Measurements from ENCODE around the gene DRAM1.
"Not testable (repeated sequence)": the region's sequence is repeated elsewhere in the genome, so short reads cannot be mapped to it uniquely, and the experiment has no call there.

The DRAM1 gene

GRCh38 chr12:101852998-101853397 lies 24.4 kb upstream of the DRAM1 start:
- no peak for DNase-seq (ENCODE audit: low read depth)
- H3K4me3 ChIP-seq (ENCODE audit: low read depth, low read length): no peak overlapping the region
- TF ChIP-seq, protein P1, sequence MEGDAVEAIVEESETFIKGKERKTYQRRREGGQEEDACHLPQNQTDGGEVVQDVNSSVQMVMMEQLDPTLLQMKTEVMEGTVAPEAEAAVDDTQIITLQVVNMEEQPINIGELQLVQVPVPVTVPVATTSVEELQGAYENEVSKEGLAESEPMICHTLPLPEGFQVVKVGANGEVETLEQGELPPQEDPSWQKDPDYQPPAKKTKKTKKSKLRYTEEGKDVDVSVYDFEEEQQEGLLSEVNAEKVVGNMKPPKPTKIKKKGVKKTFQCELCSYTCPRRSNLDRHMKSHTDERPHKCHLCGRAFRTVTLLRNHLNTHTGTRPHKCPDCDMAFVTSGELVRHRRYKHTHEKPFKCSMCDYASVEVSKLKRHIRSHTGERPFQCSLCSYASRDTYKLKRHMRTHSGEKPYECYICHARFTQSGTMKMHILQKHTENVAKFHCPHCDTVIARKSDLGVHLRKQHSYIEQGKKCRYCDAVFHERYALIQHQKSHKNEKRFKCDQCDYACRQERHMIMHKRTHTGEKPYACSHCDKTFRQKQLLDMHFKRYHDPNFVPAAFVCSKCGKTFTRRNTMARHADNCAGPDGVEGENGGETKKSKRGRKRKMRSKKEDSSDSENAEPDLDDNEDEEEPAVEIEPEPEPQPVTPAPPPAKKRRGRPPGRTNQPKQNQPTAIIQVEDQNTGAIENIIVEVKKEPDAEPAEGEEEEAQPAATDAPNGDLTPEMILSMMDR (IDR thresholded peaks at IDR 0.05; ENCODE audit: low read depth, low read length, missing control alignments): no peak

DNA sequence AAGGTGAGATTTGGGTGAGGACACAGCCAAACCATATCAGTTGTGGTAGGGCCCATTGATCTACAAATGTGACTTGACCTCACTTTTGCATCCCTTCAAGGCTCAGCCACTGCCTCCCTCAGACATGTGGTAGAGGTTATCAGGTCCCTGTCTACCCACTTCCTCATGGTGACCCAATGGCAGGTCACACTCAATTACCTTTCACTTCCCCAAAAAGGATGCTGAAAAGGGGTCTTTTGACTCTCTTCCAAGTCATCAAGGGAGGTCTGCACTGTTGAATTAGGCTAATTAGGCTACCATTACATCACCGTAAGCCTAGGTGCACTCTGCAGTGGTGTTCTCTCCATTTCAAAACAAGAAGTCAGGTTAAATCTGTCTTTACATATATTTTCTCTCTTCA lies 22.6 kb upstream of the DRAM1 start:
- H3K4me3 ChIP-seq (ENCODE audit: low read depth, low read length): no peak overlapping the region

GRCh38 chr12:101855364-101855884 lies 22.0 kb upstream of the DRAM1 start:
- DNase-seq (ENCODE audit: low read depth): no peak
- TF ChIP-seq, protein P1 (IDR thresholded peaks at IDR 0.05; ENCODE audit: low read depth, low read length, missing control alignments): no peak
- no peak overlapping the region for H3K4me3 ChIP-seq (ENCODE audit: low read depth, low read length)

More for the DNA sequence above, 22.6 kb upstream of the DRAM1 start:
- TF ChIP-seq, protein P1 (IDR thresholded peaks at IDR 0.05; ENCODE audit: low read depth, low read length, missing control alignments): no peak
- DNase-seq (ENCODE audit: low read depth): peak; percentile 75

GRCh38 chr12:101855976-101856375 lies 21.4 kb upstream of the DRAM1 start:
- DNase-seq (ENCODE audit: low read depth): no peak
- TF ChIP-seq, protein P1 (IDR thresholded peaks at IDR 0.05; ENCODE audit: low read depth, low read length, missing control alignments): no peak
- no peak overlapping the region for H3K4me3 ChIP-seq (ENCODE audit: low read depth, low read length)

DNA sequence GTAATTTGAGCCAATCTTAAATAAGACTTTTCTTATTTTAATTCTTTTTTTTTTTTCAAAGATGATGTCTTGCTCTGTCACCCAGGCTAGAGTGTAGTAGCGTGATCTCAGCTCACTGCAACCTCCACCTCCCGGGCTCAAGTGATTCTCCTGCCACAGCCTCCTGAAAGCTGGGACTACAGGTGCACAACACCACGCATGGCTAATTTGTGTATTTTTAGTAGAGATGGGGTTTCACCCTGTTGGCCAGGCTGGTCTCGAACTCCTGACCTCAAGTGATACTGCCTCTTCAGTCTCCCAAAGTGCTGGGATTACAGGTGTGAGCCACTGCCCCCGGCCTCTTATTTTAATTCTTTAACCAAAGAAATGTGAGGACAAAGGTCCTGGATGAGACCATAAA lies 20.8 kb upstream of the DRAM1 start:
- not testable (repeated sequence) for H3K4me3 ChIP-seq (ENCODE audit: low read depth, low read length)
- peak; percentile 66 for DNase-seq (ENCODE audit: low read depth)

DNA sequence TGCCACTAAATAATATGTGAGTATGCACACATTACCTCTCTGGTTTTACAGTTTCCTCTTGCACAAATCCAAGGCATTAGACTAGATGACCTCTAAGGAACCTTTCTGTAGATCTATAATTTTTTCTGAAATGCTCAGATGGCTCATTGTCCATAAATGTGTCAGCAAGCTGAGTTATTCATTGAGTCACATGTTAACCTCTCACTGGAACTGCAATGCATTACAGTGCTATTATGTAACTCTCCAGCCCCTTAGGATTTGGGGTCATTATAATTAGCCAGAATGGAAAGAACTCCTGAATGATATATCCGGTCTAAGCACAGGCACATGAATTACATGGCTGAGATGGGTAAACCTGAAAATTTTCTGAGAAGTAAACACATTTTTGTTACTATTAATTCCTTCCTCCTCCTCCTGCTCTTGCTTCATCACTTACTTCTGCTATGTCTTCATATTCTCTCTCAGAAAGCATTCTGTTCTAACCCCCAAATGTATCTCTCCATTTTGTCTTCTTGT lies 20.3 kb upstream of the DRAM1 start:
- peak; percentile 52 for DNase-seq (ENCODE audit: low read depth)
- H3K4me3 ChIP-seq (ENCODE audit: low read depth, low read length): no peak overlapping the region
- TF ChIP-seq, protein P1 (IDR thresholded peaks at IDR 0.05; ENCODE audit: low read depth, low read length, missing control alignments): no peak

DNA sequence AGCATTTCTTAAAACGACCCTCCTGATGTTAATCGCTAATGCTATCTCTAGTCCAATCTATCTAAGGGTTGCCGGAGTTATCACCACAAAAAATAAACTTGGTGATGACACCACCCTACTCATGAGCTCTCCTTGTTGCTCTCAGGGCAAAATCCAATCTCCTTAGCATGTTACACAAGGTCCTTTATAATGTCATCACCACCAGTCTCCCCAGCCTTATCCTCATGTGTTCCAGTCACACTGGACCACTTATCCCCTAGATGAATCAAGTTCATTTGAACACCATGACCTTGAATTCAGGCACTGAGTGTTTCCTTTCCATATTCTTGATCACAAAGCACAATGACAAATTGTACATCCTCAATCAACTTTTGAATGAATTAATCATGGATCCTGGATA lies 19.0 kb upstream of the DRAM1 start:
- TF ChIP-seq, protein P1 (IDR thresholded peaks at IDR 0.05; ENCODE audit: low read depth, low read length, missing control alignments): no peak
- no peak for DNase-seq (ENCODE audit: low read depth)
- no peak overlapping the region for H3K4me3 ChIP-seq (ENCODE audit: low read depth, low read length)
